T-helper 22 cell (primary cell): ENCODE results near the gene PHLDB2.

Experiments used
- DNase-seq: peaks from one replicate; pipeline ENCODE4 v3.0.0-alpha.2; 2020; ENCODE audit warnings: low read depth

Gene PHLDB2

GRCh38 chr3:111926266-111926676 lies 67.2 kb downstream of the PHLDB2 start:
- no peak for DNase-seq

- no peak for DNase-seq
These were observed 69.5 kb downstream of the PHLDB2 start for GRCh38 chr3:111928613-111929012.

DNA sequence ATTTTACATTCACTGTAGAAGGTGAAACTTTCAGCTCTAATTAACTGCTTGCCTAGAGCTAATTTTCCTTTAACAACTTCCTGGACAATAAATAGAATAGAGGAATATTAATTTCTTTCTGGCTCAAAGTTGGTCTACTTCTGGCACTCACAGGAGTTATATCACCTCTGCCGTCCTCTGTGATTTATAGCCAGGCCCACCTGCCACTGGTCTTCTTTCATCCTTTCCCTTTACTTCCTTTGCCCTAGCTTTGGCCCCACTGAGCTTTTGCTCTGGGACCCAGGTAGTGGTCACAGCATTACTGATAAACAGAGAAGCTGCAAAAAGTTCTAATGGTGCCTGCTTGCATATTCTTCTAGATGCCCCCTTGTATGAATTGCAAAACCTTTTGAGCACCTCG lies 70.4 kb downstream of the PHLDB2 start:
- no peak for DNase-seq

DNA sequence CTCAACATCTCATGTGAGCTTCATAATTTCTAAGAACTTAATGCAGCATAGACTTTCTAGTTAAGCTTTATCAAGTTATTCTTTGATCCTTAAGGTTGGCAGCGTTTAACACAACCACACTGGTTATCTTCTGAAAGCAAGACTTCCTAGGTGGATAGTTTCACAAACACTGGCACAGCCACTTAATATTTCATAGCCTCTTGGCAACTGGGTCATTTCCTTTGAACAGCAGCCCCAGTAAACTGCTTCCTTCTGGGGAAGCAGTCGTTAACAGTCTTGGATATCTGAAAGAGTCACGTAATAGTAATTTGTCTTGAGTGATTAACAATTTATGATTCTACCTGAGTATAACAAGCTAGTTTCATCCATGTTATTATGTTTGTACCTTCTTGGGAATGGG lies 73.9 kb downstream of the PHLDB2 start:
- DNase-seq, result no peak

GRCh38 chr3:111936191-111936841 lies 77.3 kb downstream of the PHLDB2 start:
- DNase-seq, result no peak

GRCh38 chr3:111936967-111937366 lies 77.9 kb downstream of the PHLDB2 start:
- DNase-seq, result no peak

DNA sequence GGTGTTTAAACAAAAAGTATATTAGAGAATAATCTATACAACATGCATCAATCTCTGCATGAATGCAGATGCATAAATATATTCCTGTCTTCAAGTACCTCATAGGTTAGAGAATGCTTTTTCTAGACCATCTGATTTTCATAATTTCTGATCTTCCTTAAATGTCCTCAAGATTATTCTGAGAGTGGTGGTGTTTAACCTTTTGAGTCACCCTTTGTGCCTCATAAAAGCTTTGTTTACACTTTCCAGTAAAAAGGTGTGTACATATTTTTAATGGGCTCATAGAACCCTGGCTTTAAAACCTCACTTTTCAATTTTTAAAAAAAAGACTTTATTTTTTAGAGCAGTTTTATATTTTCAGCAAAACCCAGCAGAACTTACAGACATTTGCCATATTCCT lies 78.8 kb downstream of the PHLDB2 start:
- no peak for DNase-seq

DNA sequence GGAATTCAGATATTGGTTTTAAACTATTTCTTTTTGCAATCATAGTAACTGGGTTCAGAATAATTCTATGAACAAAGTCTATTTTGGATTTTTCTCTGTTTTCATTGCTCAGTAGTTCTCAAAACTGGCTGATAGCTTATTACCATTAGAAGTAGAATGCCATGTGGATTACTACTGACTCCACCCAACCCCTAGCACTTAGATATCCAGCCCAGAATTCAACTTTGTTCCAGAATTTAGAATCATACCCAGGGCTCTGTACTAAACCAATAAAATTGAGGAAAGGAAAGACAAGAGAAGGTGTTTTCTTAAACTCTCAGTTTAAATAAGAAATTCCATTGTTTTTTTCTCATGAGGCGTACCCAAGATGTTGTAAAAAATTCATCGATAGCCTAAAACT lies 80.8 kb downstream of the PHLDB2 start:
- DNase-seq, result no peak

- DNase-seq, result no peak
These were observed 84.5 kb downstream of the PHLDB2 start for GRCh38 chr3:111943533-111943932.

GRCh38 chr3:111944372-111944771 lies 85.3 kb downstream of the PHLDB2 start:
- DNase-seq, result no peak

- no peak for DNase-seq
These were observed 88.2 kb downstream of the PHLDB2 start for GRCh38 chr3:111947231-111947630.

DNA sequence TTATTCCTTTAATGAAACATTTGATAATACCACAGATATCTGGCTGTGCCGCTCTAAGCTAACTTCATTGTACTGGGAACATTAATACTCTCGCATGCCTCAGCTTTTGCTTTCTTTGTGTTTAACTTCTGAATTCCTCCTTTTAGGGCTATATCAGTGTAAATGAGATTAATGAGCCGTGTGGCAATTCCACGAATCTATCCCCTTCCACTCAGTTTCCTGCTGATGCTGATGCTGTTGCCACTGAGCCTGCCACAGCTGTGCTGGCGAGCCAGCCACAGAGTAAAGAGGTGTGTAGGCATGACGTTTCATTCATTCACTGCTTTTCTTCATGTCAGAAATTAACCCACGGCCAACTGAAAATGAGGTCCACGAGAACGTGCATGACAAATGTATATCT lies 89.7 kb downstream of the PHLDB2 start:
- no peak for DNase-seq

DNA sequence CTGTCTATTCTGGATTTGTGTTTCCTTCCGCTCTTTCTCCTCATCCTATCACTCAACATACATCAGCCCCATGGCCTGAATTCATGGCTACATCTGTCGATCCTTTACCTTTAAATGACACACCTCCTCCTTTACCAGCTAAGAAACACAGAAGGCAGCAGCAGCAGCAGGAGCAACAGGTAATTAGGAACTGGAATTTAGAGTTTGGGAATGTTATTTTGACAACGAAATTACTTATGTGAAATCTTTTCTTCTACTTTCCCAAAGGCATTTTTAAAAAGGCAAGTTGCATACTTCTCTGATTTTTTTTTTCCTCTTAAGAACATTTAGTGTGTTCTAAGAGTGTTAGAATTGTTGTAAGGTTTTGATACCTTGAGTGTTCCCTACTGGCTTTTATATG lies 90.6 kb downstream of the PHLDB2 start:
- no peak for DNase-seq

DNA sequence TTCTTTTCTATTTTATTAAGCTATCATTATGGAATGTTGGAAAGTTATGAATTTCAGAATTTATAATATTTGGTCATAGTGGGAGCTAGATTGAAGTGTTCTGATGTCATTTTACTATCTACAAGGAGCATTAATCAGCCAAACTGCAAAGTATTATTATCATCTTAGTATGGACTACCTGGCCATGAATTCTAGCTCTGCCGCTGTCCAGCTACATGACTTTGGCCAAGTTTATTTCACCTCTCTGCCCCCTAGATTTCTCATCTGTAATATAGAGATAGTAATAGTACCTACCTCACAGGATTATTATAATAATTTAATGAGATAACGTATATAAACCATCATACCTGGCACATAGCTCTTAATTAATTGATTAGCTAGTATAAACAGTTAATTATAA lies 92.0 kb downstream of the PHLDB2 start:
- no peak for DNase-seq

GRCh38 chr3:111952086-111952485 lies 93.0 kb downstream of the PHLDB2 start:
- DNase-seq, result no peak

DNA sequence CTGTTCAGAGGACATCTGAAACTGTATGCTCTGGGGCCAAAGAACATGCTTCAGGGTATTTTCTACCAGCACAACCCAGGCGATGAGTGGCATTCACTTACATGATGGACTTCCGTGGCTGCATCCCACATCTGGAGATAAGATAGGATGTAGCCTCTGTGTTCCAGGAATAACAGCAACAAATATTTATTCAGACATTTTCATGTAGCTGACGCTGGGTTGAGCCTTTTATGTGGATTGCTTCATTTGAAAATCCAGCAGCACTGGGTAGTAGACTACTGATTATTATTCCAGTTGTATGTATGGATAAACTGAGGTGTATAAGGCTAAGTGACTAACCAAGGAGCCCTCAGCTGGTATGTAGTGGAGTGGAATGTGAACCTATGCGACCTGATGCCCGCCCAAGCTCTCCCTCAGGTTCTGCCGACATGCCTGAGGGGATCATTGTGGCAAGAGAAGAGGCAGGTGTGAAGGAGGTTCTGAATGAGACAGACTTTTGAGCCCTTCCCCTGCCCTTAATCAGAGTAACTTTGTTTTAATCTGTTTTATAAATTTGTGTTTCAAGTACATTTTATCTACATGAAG lies 93.9 kb downstream of the PHLDB2 start:
- DNase-seq, result no peak

DNA sequence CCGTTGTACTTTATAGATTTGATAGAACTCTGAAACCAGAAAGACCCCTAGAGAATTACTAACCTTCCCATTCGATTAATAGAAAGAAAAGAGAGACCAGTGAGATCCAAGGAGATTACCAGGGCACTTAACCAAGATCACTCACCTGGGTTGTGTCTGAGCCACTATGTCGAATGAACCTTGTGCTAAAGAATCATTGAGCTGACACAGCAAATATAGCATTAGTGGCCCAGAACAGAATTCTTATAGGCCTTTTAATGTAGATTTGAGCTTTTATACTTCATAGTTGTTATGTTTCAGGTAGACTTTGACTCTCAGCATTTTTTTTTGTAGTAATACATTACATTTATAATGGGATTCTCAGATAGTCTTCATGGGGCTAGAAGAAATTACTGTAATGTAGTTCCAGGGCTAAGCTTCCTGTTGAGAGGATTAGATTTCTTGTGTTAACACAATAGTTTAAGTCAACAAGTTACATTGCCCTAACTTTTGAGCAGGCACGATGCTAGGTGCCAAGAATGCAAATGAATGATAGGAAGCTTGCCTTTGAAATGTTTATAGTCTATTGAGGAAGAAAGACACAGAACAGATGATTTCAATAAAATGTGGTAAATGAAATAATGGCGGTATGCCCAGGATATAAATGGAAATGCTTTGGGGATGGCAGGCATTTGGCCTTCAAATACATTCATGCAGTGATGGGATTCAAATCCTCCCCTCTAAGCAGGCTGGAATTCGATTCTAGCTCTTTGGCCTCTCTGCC lies 95.3 kb downstream of the PHLDB2 start:
- DNase-seq, result no peak

DNA sequence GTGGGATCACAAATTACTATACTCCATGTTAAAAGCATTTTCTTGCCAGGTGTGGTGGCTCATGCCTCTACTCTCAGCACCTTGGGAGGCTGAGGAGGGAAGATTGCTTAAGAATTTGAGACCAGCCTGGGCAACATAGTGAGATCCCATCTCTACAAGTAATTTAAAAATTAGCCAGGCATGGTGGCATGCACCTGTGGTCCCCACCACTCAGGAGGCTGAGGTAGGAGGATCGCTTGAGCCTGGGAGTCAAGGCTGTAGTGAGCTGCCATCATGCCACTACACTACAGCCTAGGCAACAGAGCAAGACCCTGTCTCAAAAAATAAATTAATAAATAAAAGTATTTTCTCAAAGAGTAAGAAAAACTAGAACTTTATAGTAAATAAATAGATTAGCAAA lies 96.8 kb downstream of the PHLDB2 start:
- no peak for DNase-seq

- no peak for DNase-seq
These were observed 97.4 kb downstream of the PHLDB2 start for GRCh38 chr3:111956449-111956848.

GRCh38 chr3:111956995-111957734 lies 98.1 kb downstream of the PHLDB2 start:
- DNase-seq, result no peak

DNA sequence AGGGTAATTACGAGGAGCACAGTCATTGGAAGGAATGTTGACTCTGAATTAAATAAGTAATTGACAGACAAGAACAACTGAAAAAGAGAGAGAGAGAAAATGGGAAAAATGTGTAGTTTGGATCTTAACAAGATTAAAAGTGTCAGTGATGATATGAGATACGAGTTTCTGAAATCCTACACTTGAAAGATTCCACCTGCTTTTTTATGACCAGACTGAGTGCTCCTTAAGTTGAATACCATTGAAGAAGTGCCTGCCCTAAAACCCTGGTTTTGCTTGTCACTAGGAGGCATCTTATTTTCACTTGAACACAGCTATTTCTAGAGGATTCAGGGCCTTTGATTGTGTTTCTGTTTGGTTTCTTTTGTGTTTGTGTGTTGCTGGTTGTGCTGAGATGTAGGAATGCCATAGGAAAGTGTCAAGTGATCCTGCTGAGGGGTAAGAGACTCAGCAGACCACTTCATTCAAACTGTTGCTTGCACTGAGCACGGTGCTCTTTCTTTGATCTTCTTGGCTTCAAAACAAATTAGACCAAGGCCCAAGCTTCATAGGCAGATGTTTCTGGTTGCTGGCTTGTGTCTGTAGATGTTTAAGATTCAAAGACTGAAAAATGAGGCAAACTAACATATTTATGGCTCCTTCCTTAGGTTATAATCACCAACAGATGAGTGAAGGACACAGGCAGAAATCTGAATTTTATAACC lies 102.5 kb downstream of the PHLDB2 start:
- DNase-seq, result no peak

DNA sequence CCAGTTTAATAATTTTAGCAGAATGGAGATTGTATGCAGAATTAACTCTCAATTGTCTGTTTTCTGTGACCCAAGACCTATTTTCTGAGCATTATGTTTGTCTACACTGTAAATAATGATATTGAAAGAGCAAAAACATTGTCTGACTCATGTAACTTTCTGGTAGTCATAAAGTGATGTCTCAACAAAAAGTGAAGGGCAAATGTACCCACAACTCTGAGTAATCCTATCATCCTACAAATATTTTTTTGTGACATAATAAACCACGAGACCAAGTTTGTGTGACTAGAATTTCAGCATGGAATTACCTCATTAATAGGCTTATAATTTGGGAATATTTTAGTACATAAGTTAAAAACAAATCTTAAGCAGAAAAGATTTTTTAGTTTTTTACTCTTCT lies 104.4 kb downstream of the PHLDB2 start:
- DNase-seq, result no peak
